Ishikawa (cell line): ENCODE results near the gene CAMTA1.

Source experiments
- CEBPB ChIP-seq: IDR thresholded peaks from 2 replicates; pipeline ENCODE4 v1.6.1; 2012
- CREB1 ChIP-seq: IDR thresholded peaks from 2 replicates; pipeline ENCODE4 v1.6.1; 2012; ENCODE audit warnings: low read depth
- EGR1 ChIP-seq: IDR thresholded peaks from 2 replicates; pipeline ENCODE4 v1.6.1; 2012
- EP300 ChIP-seq: IDR thresholded peaks from 2 replicates; pipeline ENCODE4 v1.6.1; 2012; ENCODE audit warnings: borderline replicate concordance
- FOXM1 ChIP-seq: IDR thresholded peaks from 2 replicates; pipeline ENCODE4 v1.6.1; 2012; ENCODE audit warnings: low read depth, borderline replicate concordance
- NFIC ChIP-seq: IDR thresholded peaks from 2 replicates; pipeline ENCODE4 v1.6.1; 2012
- RAD21 ChIP-seq: IDR thresholded peaks from 2 replicates; pipeline ENCODE4 v1.6.1; 2012; ENCODE audit warnings: low read depth
- TAF1 ChIP-seq: IDR thresholded peaks from 2 replicates; pipeline ENCODE4 v1.6.1; 2012; ENCODE audit warnings: low read depth, mild to moderate bottlenecking
- TCF12 ChIP-seq: IDR thresholded peaks from 2 replicates; pipeline ENCODE4 v1.6.1; 2012; ENCODE audit warnings: low read depth
- TEAD4 ChIP-seq: IDR thresholded peaks from 2 replicates; pipeline ENCODE4 v1.6.1; 2012
- YY1 ChIP-seq: IDR thresholded peaks from 2 replicates; pipeline ENCODE4 v1.6.1; 2012; ENCODE audit warnings: low read depth
- ZBTB7A ChIP-seq: IDR thresholded peaks from 2 replicates; pipeline ENCODE4 v1.6.1; 2012; ENCODE audit warnings: low read depth
- TF ChIP-seq, protein P1 (sequence below): IDR thresholded peaks from 2 replicates; pipeline ENCODE4 v1.6.1; 2012
- TF ChIP-seq, protein P2 (sequence below): IDR thresholded peaks from 2 replicates; pipeline ENCODE4 v1.6.1; 2012; ENCODE audit warnings: low read depth, mild to moderate bottlenecking
- TF ChIP-seq, protein P3 (sequence below): IDR thresholded peaks from 2 replicates; pipeline ENCODE4 v1.6.1; 2012

Gene CAMTA1

DNA sequence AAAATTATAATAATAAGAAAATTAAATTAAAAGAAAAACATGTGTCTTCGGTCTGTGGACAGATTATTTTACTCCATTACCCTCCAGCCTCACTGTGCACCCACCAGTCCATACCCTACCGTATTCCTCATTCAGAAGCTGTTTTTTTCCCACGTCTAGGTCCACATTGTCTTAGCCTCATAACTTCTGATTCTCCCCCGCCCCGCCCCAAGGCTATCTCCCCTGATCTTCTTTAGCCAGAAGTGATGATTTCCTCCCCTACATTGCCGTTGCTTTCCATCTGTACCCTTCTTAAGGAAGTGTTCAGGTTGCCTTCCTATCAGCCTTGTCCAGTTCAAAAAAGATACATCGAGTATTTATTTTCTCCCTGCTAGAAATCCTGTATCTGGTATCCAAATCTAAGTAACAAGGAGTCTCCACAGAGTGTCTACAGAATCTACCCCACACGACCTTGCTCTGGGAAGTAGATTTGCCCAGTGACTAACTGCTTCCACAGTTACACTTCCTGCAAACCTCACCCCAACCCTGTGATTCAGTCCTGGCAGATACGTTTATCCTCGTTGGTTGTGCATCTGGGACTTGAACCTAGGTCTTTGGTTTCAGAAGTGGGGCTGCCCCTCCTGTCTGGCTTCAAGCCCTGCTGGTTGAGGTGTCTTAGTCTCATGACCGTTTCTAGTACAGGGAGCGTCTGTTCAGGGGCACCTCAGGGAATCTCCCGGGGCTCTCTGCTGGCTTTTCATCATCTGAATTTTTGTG is 470.2 kb downstream of the CAMTA1 start:
- no peak for TF ChIP-seq TCF12
- no peak for TF ChIP-seq FOXM1
- no peak for TF ChIP-seq EP300
- TF ChIP-seq, protein P1, sequence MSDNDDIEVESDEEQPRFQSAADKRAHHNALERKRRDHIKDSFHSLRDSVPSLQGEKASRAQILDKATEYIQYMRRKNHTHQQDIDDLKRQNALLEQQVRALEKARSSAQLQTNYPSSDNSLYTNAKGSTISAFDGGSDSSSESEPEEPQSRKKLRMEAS, result no peak
- TF ChIP-seq CEBPB, result no peak
- TF ChIP-seq, protein P2, sequence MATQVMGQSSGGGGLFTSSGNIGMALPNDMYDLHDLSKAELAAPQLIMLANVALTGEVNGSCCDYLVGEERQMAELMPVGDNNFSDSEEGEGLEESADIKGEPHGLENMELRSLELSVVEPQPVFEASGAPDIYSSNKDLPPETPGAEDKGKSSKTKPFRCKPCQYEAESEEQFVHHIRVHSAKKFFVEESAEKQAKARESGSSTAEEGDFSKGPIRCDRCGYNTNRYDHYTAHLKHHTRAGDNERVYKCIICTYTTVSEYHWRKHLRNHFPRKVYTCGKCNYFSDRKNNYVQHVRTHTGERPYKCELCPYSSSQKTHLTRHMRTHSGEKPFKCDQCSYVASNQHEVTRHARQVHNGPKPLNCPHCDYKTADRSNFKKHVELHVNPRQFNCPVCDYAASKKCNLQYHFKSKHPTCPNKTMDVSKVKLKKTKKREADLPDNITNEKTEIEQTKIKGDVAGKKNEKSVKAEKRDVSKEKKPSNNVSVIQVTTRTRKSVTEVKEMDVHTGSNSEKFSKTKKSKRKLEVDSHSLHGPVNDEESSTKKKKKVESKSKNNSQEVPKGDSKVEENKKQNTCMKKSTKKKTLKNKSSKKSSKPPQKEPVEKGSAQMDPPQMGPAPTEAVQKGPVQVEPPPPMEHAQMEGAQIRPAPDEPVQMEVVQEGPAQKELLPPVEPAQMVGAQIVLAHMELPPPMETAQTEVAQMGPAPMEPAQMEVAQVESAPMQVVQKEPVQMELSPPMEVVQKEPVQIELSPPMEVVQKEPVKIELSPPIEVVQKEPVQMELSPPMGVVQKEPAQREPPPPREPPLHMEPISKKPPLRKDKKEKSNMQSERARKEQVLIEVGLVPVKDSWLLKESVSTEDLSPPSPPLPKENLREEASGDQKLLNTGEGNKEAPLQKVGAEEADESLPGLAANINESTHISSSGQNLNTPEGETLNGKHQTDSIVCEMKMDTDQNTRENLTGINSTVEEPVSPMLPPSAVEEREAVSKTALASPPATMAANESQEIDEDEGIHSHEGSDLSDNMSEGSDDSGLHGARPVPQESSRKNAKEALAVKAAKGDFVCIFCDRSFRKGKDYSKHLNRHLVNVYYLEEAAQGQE, result no peak
- no peak for TF ChIP-seq NFIC
- TF ChIP-seq RAD21, result no peak
- TF ChIP-seq TAF1, result no peak
- TF ChIP-seq TEAD4, result no peak
- TF ChIP-seq, protein P3, sequence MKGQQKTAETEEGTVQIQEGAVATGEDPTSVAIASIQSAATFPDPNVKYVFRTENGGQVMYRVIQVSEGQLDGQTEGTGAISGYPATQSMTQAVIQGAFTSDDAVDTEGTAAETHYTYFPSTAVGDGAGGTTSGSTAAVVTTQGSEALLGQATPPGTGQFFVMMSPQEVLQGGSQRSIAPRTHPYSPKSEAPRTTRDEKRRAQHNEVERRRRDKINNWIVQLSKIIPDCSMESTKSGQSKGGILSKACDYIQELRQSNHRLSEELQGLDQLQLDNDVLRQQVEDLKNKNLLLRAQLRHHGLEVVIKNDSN, result no peak
- no peak for TF ChIP-seq EGR1
- TF ChIP-seq CREB1, result no peak
- no peak for TF ChIP-seq YY1
- no peak for TF ChIP-seq ZBTB7A

DNA sequence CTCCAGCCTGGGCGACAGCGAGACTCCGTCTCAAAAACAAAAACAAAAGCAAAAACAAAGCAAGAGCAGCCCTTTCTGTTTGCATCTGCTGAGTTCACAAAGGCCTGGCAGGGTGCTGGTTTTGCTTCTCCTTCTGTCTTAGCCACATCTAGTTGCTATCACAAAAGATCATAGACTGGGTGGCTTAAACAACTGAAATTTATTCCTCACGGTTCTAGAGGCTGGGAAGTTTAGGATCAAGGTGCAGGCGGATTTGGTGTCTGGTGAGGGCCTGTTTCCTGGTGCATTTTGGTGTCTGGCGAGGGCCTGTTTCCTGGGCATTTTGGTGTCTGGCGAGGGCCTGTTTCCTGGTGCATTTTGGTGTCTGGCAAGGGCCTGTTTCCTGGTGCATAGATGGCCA is 471.3 kb downstream of the CAMTA1 start:
- TF ChIP-seq CEBPB (no peak), ZBTB7A (no peak), RAD21 (no peak), FOXM1 (no peak), EP300 (no peak), NFIC (no peak), YY1 (no peak), EGR1 (no peak), CREB1 (no peak), TAF1 (no peak), TEAD4 (no peak), TCF12 (no peak)
- TF ChIP-seq, protein P3, result no peak
- TF ChIP-seq, protein P1, result no peak
- TF ChIP-seq, protein P2, result no peak

DNA sequence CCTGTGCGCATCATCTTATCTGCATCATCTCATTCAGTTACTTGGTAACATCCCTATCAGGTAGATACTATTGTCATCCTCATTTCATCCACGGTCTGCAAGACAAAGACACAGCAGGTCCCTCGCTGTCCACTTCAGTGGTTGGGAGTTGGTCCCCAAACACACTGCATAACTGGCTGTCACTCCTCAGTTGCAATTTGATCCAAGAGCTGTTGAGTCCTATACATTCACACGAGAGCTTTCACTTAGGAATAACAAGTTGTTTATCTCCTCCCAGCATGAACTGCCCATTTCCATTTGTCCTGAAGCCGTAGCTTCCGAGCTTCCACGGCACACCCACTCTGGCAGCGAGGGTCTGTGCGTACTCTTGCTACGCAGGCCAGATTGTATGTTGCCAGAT is 472.0 kb downstream of the CAMTA1 start:
- TF ChIP-seq RAD21 (no peak), EGR1 (no peak), TCF12 (no peak), ZBTB7A (no peak), YY1 (no peak), TEAD4 (no peak), CEBPB (no peak), TAF1 (no peak), EP300 (no peak), FOXM1 (no peak)
- TF ChIP-seq, protein P3, result no peak

DNA sequence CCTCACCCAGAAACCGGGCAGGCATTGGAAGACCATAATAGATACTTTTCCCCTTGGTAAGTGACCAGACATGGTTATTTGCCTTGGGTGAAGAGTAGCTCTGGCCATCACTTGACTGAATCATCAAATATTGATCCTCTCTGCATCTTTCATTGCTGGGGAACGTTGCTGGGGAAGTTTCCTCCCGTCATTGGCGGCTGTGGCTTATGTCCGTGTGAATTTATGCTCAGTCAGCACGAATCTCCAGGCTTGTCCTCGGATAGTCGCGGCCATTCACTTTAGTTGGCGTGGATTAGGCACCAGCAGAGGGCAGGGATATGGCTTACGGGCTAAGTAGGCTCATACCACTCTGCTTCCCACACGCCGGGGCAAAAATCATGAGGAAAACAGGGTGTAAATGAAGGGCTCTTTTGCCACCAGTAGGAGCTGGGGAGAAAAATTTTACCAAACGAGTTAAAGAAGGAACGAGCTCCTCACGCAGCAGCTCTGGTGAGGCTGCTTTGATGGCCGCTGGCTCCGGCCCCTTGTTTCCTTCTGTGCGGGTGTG is 473.4 kb downstream of the CAMTA1 start:
- TF ChIP-seq EGR1 (no peak), RAD21 (no peak), CREB1 (no peak), TCF12 (no peak), YY1 (no peak), TAF1 (no peak), FOXM1 (no peak)
- TF ChIP-seq, protein P3, result no peak
- TF ChIP-seq, protein P2, result no peak
